ENCODE measurements around the gene LSM6. TPM values are rescaled to one million over a fixed set of nuclear protein-coding genes. Genes with fewer than 3 reads are reported as not detected.

Gene LSM6
- total RNA-seq, 1 experiment from 2014 or later, result 106 TPM

- in situ Hi-C loops (cut with HindIII; ENCODE audit: low sequenced_read_pairs), result no loop called here
- DNase-seq (ENCODE audit: low spot score), result no peak
Measured at GRCh38 chr4:146237092-146237491, 61.6 kb downstream of the LSM6 start.

- in situ Hi-C loops (cut with HindIII; ENCODE audit: low sequenced_read_pairs), result no loop called here
- DNase-seq (ENCODE audit: low spot score), result no peak
Measured at GRCh38 chr4:146238107-146238506, 62.6 kb downstream of the LSM6 start.

Other genes starting within 250 kb of the LSM6 start
- 2.1 and 5.8 TPM in 2 replicates for gene ZNF827, start 236.9 kb upstream of the LSM6 start, total RNA-seq (2014; rRNA removed; shearing (Covaris generic))
- not detected in 2 replicates for gene REELD1, start 38.8 kb downstream of the LSM6 start, total RNA-seq (2014; rRNA removed; shearing (Covaris generic))